Measurements from ENCODE around the gene RNF166.
A peak's percentile ranks its signal among the peaks of the same experiment; 100 is the strongest.

RNF166 gene

GRCh38 chr16:88739139-88739976 is 33.1 kb upstream of the RNF166 start:
- no peak for DNase-seq

- DNase-seq = no peak
These were observed 32.2 kb upstream of the RNF166 start for GRCh38 chr16:88738151-88739084.

- DNase-seq = peak; percentile 80 to 84
These were observed 31.3 kb upstream of the RNF166 start for GRCh38 chr16:88737298-88738150.

GRCh38 chr16:88736496-88736895 is 30.3 kb upstream of the RNF166 start:
- DNase-seq = no peak

GRCh38 chr16:88736088-88736487 is 29.9 kb upstream of the RNF166 start:
- DNase-seq = no peak

- DNase-seq = no peak
These were observed 29.4 kb upstream of the RNF166 start for GRCh38 chr16:88735616-88736015.

GRCh38 chr16:88735121-88735520 is 28.9 kb upstream of the RNF166 start:
- DNase-seq = no peak

- no peak for DNase-seq
These were observed 28.1 kb upstream of the RNF166 start for GRCh38 chr16:88734361-88734728.

GRCh38 chr16:88733630-88734360 is 27.6 kb upstream of the RNF166 start:
- no peak for DNase-seq

GRCh38 chr16:88732961-88733294 is 26.7 kb upstream of the RNF166 start:
- no peak for DNase-seq

- no peak for DNase-seq
These were observed 26.2 kb upstream of the RNF166 start for GRCh38 chr16:88732172-88732960.

- DNase-seq = no peak
These were observed 25.5 kb upstream of the RNF166 start for GRCh38 chr16:88731699-88732098.

- no peak for DNase-seq
These were observed 24.7 kb upstream of the RNF166 start for GRCh38 chr16:88730632-88731607.

- no peak for DNase-seq
These were observed 21.7 kb upstream of the RNF166 start for GRCh38 chr16:88727871-88728270.

GRCh38 chr16:88726981-88727380 is 20.8 kb upstream of the RNF166 start:
- no peak for DNase-seq

GRCh38 chr16:88726408-88726749 is 20.2 kb upstream of the RNF166 start:
- no peak for DNase-seq

- no peak for DNase-seq
These were observed 19.6 kb upstream of the RNF166 start for GRCh38 chr16:88725609-88726407.

GRCh38 chr16:88724855-88725555 is 18.8 kb upstream of the RNF166 start:
- no peak for DNase-seq

- DNase-seq = no peak
These were observed 17.7 kb upstream of the RNF166 start for GRCh38 chr16:88723911-88724310.

Measured in CD4-positive, alpha-beta T cell treated with Interferon alpha-2 for 1 hour (primary cell).